Ureter (tissue), 1 donor: ENCODE measurements around the gene TMEM80. TPM values are rescaled to one million over a fixed set of nuclear protein-coding genes. Genes with fewer than 3 reads are reported as not detected.
"Not testable (repeated sequence)": the region's sequence is repeated elsewhere in the genome, so short reads cannot be mapped to it uniquely, and the experiment has no call there.

Source experiments
- DNase-seq: peaks from one replicate; pipeline ENCODE4 v3.0.0-alpha.2; 2020; ENCODE audit warnings: low spot score
- total RNA-seq: library from RNA; stranded (reverse); gene quantifications from one replicate; pipeline ENCODE4 v1.2.4, GENCODE V29; 2023
- donor health status: DM: yes; HTN: yes; CAD: no.

Gene TMEM80
- total RNA-seq, 1 donor from 2014 or later = 32.5 TPM

GRCh38 chr11:720642-721246 lies 25.1 kb downstream of the TMEM80 start:
- DNase-seq = no peak

- DNase-seq = no peak
Observed at GRCh38 chr11:721247-721740, 25.7 kb downstream of the TMEM80 start.

DNA sequence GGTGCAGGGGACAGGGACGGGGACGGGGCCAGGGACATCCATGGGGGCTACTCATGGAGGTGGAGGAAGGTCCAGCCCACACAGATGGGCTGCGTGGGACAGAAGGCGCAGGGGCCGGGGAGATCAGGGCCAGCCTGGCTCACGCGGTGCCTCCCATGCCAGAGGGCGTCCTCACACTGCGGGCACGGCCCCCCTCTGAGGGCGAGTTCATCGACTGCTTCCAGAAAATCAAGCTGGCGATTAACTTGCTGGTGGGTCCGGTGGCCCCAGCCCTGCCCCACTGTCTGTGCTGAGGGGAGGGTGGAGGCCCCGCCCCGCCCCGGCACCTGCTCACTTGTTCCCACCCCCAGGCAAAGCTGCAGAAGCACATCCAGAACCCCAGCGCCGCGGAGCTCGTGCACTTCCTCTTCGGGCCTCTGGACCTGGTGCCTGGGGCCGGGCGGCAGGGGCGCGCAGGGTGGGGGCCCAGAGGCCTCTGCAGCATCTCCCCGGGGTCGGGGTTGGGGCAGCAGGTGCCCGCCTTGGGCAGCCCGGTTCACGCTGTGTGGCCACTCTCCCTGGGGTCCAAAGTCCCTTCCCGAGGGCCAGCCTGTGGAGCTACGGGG lies 26.2 kb downstream of the TMEM80 start:
- DNase-seq = no peak

DNA sequence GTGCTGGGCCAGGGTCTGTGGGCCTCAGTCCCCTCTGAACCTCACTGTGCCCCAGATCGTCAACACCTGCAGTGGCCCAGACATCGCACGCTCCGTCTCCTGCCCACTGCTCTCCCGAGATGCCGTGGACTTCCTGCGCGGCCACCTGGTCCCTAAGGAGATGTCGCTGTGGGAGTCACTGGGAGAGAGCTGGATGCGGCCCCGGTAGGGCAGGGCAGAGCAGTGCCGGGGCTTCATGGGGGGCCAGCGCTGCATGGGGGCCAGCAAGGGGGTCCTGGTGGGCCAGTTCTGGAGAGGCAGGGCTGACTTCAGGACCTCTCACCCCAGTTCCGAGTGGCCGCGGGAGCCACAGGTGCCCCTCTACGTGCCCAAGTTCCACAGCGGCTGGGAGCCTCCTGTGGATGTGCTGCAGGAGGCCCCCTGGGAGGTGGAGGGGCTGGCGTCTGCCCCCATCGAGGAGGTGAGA lies 26.8 kb downstream of the TMEM80 start:
- DNase-seq = no peak

- DNase-seq = peak; percentile 46
Observed at GRCh38 chr11:723120-723883, 27.7 kb downstream of the TMEM80 start.

- DNase-seq = no peak
Observed at GRCh38 chr11:724049-724777, 28.6 kb downstream of the TMEM80 start.

- DNase-seq = no peak
Observed at GRCh38 chr11:724778-725386, 29.3 kb downstream of the TMEM80 start.

- DNase-seq = no peak
Observed at GRCh38 chr11:725624-726202, 30.1 kb downstream of the TMEM80 start.

- peak; percentile 84 for DNase-seq
Observed at GRCh38 chr11:726278-727220, 30.9 kb downstream of the TMEM80 start.

GRCh38 chr11:727281-727701 lies 31.7 kb downstream of the TMEM80 start:
- peak; percentile 43 for DNase-seq

GRCh38 chr11:727859-728748 lies 32.5 kb downstream of the TMEM80 start:
- peak; percentile 83 for DNase-seq

- DNase-seq = peak; percentile 43
Observed at GRCh38 chr11:728901-729491, 33.4 kb downstream of the TMEM80 start.

DNA sequence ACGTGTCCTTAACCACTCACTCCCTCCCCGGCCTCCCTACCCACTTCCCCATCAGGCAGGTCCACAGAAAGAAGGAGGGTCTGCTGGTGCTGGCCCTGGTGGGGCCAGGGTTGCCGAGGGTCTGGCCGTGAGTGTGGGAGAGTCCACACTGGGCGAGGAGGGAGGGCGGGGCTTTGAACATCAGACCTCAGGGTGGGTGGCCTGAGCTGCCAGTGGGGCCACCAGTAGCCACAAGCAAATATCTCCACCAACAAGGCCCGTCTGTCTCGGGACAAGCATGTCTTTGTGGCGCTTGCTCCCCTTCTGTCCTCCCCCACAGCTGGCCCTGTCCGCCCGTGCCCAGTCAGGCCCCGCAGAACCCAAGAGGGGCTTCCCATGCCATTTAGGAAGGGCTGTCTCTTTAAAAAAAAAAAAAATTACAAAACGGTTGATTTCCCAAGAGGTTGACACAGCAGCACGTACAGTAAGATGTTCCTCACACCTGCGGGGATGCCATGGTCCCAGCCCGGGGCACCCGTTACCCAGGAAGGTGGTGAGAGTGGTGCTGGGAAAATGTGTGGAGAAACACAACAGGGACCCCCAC lies 34.0 kb downstream of the TMEM80 start:
- no peak for DNase-seq

GRCh38 chr11:733072-733471 lies 37.5 kb downstream of the TMEM80 start:
- DNase-seq = no peak

DNA sequence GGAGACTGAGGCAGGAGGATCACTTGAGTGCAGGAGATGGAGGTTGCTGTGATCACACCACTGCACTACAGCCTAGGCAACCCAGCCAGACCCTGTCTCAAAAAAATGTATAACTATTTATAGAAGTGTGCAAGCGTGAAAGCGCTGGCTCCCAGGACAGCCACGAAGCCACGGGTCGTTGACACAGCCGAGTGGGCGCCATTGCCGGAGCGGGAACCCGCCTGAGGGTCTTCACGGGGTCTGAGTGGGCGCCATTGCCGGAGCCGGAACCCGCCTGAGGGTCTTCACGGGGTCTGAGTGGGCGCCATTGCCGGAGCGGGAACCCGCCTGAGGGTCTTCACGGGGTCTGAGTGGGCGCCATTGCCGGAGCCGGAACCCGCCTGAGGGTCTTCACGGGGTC lies 38.9 kb downstream of the TMEM80 start:
- DNase-seq = not testable (repeated sequence)

GRCh38 chr11:737366-737765 lies 41.8 kb downstream of the TMEM80 start:
- DNase-seq = no peak

DNA sequence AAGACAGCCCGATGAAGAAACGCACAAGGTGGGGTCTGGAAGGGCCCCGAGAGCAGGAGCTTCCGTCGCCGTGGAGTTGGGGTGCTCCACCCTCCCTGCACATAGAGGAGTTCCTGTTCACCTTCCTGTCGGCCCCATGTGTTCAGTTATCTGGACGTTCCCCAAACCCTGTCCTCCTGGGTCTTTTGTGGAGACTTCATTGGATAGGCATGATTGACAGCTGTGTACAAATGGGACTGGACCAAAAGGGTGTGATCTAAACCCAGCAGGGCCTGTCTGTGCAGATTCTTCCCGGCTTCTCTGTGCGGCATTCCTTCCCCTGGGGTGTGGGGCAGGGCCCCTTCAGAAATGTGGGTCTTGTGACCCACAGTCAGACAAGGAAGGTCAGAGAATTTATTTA lies 42.3 kb downstream of the TMEM80 start:
- peak; percentile 61 for DNase-seq

- no peak for DNase-seq
Observed at GRCh38 chr11:742156-742546, 46.5 kb downstream of the TMEM80 start.
